ENCODE data around the gene EFNA4. TPM values are rescaled to one million over a fixed set of nuclear protein-coding genes. Genes with fewer than 3 reads are reported as not detected.

Gene EFNA4
- total and polyA plus RNA-seq, 2 donors (not counting 1 experiment from before 2014, with no cell fraction given), result 3.8 to 4.3 TPM

DNA sequence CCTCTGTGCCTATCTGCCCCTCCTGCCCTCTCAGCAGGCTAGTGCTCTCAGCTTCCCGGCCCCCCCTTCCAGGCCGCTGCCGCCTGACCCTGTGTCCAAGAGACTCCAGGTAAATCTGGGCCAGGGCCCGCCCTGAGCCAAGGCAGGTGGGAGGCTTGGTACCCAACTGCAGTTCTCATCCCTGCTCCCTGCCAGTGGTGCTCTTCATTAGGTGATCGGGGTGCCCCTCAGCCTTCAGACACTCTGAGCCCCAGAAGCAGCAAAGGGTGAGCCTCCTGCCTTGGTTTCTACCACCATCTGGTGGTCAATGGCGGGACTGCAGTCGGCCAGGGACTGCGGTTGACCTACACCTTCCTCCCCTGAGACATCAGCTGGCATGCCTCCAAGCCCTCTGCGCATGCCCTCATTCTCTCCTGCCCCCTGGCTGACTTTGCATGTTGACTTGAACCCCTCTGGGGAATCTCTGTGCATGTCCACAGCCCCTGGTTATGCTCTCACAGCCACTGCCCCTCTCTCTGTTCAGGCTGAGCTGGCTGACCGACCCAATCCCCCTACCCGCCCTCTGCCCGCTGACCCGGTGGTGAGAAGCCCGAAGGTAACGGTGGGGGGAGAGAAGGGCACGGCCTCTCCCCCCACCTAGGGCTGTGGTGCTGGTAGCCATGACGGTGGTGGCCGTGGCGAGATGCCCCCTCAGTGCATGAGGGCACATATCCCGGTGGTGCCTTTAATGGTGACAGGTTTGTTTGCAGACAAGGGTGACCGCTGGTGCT is 2.0 kb upstream of the EFNA4 start:
- no peak overlapping the region for H3K27ac ChIP-seq (ENCODE audit: insufficient read depth, low read length)
- H2AFZ ChIP-seq (ENCODE audit: low read length), result no peak overlapping the region
- no peaks in the 10 kb centered on the region for H4K20me1 ChIP-seq (ENCODE audit: control insufficient read depth, extremely low read depth, insufficient read depth, low read length)
- H3K27me3 ChIP-seq (ENCODE audit: control insufficient read depth, insufficient read depth, low read length), result no peaks in the 10 kb centered on the region
- no peak for TF ChIP-seq EZH2 (IDR thresholded peaks at IDR 0.05; ENCODE audit: low read length, missing control alignments)
- TF ChIP-seq, protein P1, sequence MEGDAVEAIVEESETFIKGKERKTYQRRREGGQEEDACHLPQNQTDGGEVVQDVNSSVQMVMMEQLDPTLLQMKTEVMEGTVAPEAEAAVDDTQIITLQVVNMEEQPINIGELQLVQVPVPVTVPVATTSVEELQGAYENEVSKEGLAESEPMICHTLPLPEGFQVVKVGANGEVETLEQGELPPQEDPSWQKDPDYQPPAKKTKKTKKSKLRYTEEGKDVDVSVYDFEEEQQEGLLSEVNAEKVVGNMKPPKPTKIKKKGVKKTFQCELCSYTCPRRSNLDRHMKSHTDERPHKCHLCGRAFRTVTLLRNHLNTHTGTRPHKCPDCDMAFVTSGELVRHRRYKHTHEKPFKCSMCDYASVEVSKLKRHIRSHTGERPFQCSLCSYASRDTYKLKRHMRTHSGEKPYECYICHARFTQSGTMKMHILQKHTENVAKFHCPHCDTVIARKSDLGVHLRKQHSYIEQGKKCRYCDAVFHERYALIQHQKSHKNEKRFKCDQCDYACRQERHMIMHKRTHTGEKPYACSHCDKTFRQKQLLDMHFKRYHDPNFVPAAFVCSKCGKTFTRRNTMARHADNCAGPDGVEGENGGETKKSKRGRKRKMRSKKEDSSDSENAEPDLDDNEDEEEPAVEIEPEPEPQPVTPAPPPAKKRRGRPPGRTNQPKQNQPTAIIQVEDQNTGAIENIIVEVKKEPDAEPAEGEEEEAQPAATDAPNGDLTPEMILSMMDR (conservative IDR thresholded peaks at IDR 0.05 in 1 of 2, IDR thresholded peaks at IDR 0.05 in 1 of 2; ENCODE audit: low read depth in 1 of 2, low read length in 2 of 2), result peak; percentile 98 to 99
- H3K9me3 ChIP-seq (ENCODE audit: control insufficient read depth, insufficient read depth, low read depth, low read length), result no peaks in the 10 kb centered on the region
- no peak overlapping the region for H3K4me2 ChIP-seq (ENCODE audit: extremely low read depth, insufficient read depth, low read length)
- H3K4me1 ChIP-seq (ENCODE audit: control insufficient read depth, extremely low read depth, insufficient read depth, low read length), result peaks cover 10% of the 10 kb centered on the region
- no peak overlapping the region for H3K4me3 ChIP-seq (replicated peaks in 1 of 4; ENCODE audit: control extremely low read depth in 1 of 4, insufficient read depth in 1 of 4, low read depth in 3 of 4, low read length in 4 of 4)
- no peaks in the 10 kb centered on the region for H3K79me2 ChIP-seq (ENCODE audit: control insufficient read depth, insufficient read depth, low read length)
- H3K9ac ChIP-seq (ENCODE audit: insufficient read depth, low read length), result no peak overlapping the region
- DNase-seq (ENCODE audit: low read depth in 2 of 2), result peak; percentile 62 to 73
- H3K36me3 ChIP-seq (ENCODE audit: control insufficient read depth, insufficient read depth, low read length), result peaks cover 7% of the 10 kb centered on the region

DNA sequence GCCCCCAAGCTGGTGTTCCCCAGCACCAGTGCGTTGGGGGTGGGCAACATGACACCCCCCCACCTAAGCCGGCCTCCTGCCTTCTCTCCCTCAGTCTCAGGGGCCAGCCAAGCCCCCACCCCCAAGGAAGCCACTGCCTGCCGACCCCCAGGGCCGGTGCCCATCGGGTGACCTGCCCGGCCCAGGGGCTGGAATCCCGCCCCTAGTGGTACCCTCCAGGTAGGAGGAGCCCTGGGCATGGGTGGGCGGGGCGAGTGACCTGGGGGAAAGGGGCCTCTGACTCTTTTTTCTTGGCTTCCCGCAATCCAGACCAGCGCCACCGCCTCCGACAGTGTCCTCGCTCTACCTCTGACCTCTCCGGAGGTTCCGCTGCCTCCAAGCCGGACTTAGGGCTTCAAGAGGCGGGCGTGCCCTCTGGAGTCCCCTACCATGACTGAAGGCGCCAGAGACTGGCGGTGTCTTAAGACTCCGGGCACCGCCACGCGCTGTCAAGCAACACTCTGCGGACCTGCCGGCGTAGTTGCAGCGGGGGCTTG is 1.3 kb upstream of the EFNA4 start:
- no peaks in the 10 kb centered on the region for H3K79me2 ChIP-seq (ENCODE audit: control insufficient read depth, insufficient read depth, low read length)
- no peak overlapping the region for H3K27ac ChIP-seq (ENCODE audit: insufficient read depth, low read length)
- H3K9ac ChIP-seq (ENCODE audit: insufficient read depth, low read length), result no peak overlapping the region
- TF ChIP-seq EZH2 (IDR thresholded peaks at IDR 0.05; ENCODE audit: low read length, missing control alignments), result no peak
- TF ChIP-seq, protein P1 (conservative IDR thresholded peaks at IDR 0.05 in 1 of 2, IDR thresholded peaks at IDR 0.05 in 1 of 2; ENCODE audit: low read depth in 1 of 2, low read length in 2 of 2), result no peak
- H2AFZ ChIP-seq (ENCODE audit: low read length), result no peak overlapping the region
- no peaks in the 10 kb centered on the region for H3K27me3 ChIP-seq (ENCODE audit: control insufficient read depth, insufficient read depth, low read length)
- H3K4me3 ChIP-seq (replicated peaks in 1 of 4; ENCODE audit: control extremely low read depth in 1 of 4, insufficient read depth in 1 of 4, low read depth in 3 of 4, low read length in 4 of 4), result no peak overlapping the region
- H4K20me1 ChIP-seq (ENCODE audit: control insufficient read depth, extremely low read depth, insufficient read depth, low read length), result no peaks in the 10 kb centered on the region
- no peak overlapping the region for H3K4me2 ChIP-seq (ENCODE audit: extremely low read depth, insufficient read depth, low read length)
- no peak for DNase-seq (ENCODE audit: low read depth in 2 of 2)
- peaks cover 7% of the 10 kb centered on the region for H3K36me3 ChIP-seq (ENCODE audit: control insufficient read depth, insufficient read depth, low read length)
- no peaks in the 10 kb centered on the region for H3K9me3 ChIP-seq (ENCODE audit: control insufficient read depth, insufficient read depth, low read depth, low read length)
- peaks cover 10% of the 10 kb centered on the region for H3K4me1 ChIP-seq (ENCODE audit: control insufficient read depth, extremely low read depth, insufficient read depth, low read length)

DNA sequence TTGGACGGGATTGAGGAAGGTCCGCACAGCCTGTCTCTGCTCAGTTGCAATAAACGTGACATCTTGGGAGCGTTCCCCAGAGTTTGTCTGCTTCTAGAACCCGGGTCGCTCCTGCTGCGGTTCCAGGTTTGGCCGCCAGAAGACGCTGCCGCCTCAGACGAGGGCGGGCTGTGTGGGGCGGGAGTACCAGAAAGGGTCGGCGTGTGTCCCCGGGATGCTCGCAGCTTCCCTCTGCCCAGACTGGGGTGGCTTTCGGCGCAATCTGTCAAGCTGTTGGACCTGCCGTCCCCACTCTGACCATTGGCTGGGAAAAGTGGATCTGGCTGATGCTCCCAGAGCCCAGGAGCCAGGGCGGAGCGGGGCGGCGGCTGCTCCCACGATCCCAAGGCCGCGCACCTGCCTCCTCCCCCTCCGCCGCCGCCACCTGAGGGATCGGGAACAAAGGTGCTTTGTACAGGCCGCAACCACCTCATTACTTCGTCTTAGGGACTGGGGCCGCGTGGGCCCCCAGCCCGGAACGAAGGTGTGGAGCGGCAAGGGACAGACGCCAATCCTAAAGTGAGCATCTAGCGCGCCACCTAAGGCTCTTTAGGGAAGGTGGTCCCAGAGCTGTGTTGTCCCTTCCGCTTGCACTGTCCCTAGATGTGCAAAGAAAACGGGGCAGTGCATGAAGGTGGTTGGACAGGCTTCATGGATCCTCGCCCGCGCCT is 683 bp upstream of the EFNA4 start:
- Histone ChIP-seq H3K36me3 (ENCODE audit: control insufficient read depth, insufficient read depth, low read length) (peaks cover 6% of the 10 kb centered on the region), H3K27me3 (ENCODE audit: control insufficient read depth, insufficient read depth, low read length) (no peaks in the 10 kb centered on the region), H3K27ac (ENCODE audit: insufficient read depth, low read length) (no peak overlapping the region), H3K4me2 (ENCODE audit: extremely low read depth, insufficient read depth, low read length) (peak overlapping the region; percentile 88), H3K4me3 (replicated peaks in 1 of 4; ENCODE audit: control extremely low read depth in 1 of 4, insufficient read depth in 1 of 4, low read depth in 3 of 4, low read length in 4 of 4) (peak overlapping the region; percentile 64 to 92 (median 87)), H3K79me2 (ENCODE audit: control insufficient read depth, insufficient read depth, low read length) (no peaks in the 10 kb centered on the region), H3K4me1 (ENCODE audit: control insufficient read depth, extremely low read depth, insufficient read depth, low read length) (peaks cover 10% of the 10 kb centered on the region), H3K9ac (ENCODE audit: insufficient read depth, low read length) (no peak overlapping the region), H2AFZ (ENCODE audit: low read length) (no peak overlapping the region), H4K20me1 (ENCODE audit: control insufficient read depth, extremely low read depth, insufficient read depth, low read length) (no peaks in the 10 kb centered on the region), H3K9me3 (ENCODE audit: control insufficient read depth, insufficient read depth, low read depth, low read length) (no peaks in the 10 kb centered on the region)
- TF ChIP-seq, protein P1 (conservative IDR thresholded peaks at IDR 0.05 in 1 of 2, IDR thresholded peaks at IDR 0.05 in 1 of 2; ENCODE audit: low read depth in 1 of 2, low read length in 2 of 2), result peak; percentile 57 to 84
- no peak for TF ChIP-seq EZH2 (IDR thresholded peaks at IDR 0.05; ENCODE audit: low read length, missing control alignments)
- peak; percentile 25 to 44 for DNase-seq (ENCODE audit: low read depth in 2 of 2)

Data from fibroblast of lung (primary cell).